KMS-11 (cell line): Measurements from ENCODE around the gene BPIFB6.

ENCODE experiments used
- H2AFZ ChIP-seq: fragments of 200-600 bp; sonication (generic); 2 replicates; pipeline ENCODE4 v1.6.1; 2016; ENCODE audit warnings: antibody characterized with exemption, mixed run types, low read depth
- H3K27ac ChIP-seq: fragments of 200-600 bp; sonication (generic); 2 replicates; pipeline ENCODE4 v1.6.1; 2016; ENCODE audit warnings: mild to moderate bottlenecking, mixed run types
- H3K27me3 ChIP-seq: fragments of 200-600 bp; sonication (generic); 2 replicates; pipeline ENCODE4 v1.6.1; 2017; ENCODE audit warnings: mild to moderate bottlenecking, low read depth, mixed run types, moderate library complexity; ENCODE audit not compliant: insufficient read depth
- H3K36me3 ChIP-seq: fragments of 200-600 bp; sonication (generic); 2 replicates; pipeline ENCODE4 v1.6.1; 2017; ENCODE audit warnings: mild to moderate bottlenecking, mixed run types; ENCODE audit not compliant: insufficient read depth
- H3K4me1 ChIP-seq: fragments of 200-600 bp; sonication (generic); 2 replicates; pipeline ENCODE4 v1.6.1; 2016; ENCODE audit warnings: mild to moderate bottlenecking, low read depth, mixed run types; ENCODE audit not compliant: poor library complexity, severe bottlenecking
- H3K4me2 ChIP-seq: fragments of 200-600 bp; sonication (generic); 2 replicates; pipeline ENCODE4 v1.7.0; 2016; ENCODE audit warnings: mild to moderate bottlenecking, mixed run types
- H3K4me3 ChIP-seq: fragments of 200-600 bp; sonication (generic); IDR thresholded peaks from 2 replicates; pipeline ENCODE4 v1.6.1; 2017; ENCODE audit warnings: low read depth, low read length, mixed read lengths; ENCODE audit not compliant: insufficient read depth
- H3K79me2 ChIP-seq: fragments of 200-600 bp; sonication (generic); 2 replicates; pipeline ENCODE4 v1.6.1; 2016; ENCODE audit warnings: low read depth, mixed run types; ENCODE audit not compliant: insufficient read depth
- H3K9ac ChIP-seq: fragments of 200-600 bp; sonication (generic); 2 replicates; pipeline ENCODE4 v1.6.1; 2016; ENCODE audit warnings: mild to moderate bottlenecking, mixed run types
- H4K20me1 ChIP-seq: fragments of 200-600 bp; sonication (generic); 2 replicates; pipeline ENCODE4 v1.6.1; 2016; ENCODE audit warnings: mild to moderate bottlenecking, mixed run types; ENCODE audit not compliant: insufficient read depth
- TF ChIP-seq, protein P1 (sequence below): fragments of 200-600 bp; sonication (generic); conservative IDR thresholded peaks from 2 replicates; pipeline ENCODE4 v1.6.1; 2017; ENCODE audit warnings: low read depth, mild to moderate bottlenecking, antibody characterized with exemption, low read length, moderate library complexity, mixed read lengths

The BPIFB6 gene

DNA sequence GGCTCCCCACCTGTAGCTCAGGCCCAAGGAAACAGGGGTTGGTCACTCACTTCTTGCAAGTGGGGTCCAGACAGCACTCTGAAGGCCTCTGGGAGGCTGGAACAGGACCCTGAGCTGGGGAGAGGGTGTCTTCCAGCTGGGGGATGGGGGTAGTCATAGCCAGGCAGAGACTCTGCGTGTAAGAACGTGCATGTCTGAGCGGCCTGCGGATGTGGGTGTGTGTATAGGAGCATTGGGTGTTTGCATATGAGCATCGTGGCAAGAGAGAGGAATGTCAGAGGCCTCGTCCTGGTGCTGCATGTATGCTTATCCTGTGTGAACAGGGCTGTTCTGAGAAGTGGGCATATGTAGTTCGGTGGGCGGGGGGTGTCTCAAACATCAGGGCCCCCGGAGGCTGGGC lies 34.3 kb downstream of the BPIFB6 start:
- Histone ChIP-seq H4K20me1 (no peaks in the 10 kb centered on the region), H3K79me2 (no peaks in the 10 kb centered on the region), H3K36me3 (no peaks in the 10 kb centered on the region), H3K27me3 (peaks cover 6% of the 10 kb centered on the region), H2AFZ (no peak overlapping the region), H3K4me3 (no peak overlapping the region), H3K9ac (no peak overlapping the region), H3K4me1 (no peaks in the 10 kb centered on the region), H3K4me2 (no peak overlapping the region), H3K27ac (no peak overlapping the region)
- TF ChIP-seq, protein P1, sequence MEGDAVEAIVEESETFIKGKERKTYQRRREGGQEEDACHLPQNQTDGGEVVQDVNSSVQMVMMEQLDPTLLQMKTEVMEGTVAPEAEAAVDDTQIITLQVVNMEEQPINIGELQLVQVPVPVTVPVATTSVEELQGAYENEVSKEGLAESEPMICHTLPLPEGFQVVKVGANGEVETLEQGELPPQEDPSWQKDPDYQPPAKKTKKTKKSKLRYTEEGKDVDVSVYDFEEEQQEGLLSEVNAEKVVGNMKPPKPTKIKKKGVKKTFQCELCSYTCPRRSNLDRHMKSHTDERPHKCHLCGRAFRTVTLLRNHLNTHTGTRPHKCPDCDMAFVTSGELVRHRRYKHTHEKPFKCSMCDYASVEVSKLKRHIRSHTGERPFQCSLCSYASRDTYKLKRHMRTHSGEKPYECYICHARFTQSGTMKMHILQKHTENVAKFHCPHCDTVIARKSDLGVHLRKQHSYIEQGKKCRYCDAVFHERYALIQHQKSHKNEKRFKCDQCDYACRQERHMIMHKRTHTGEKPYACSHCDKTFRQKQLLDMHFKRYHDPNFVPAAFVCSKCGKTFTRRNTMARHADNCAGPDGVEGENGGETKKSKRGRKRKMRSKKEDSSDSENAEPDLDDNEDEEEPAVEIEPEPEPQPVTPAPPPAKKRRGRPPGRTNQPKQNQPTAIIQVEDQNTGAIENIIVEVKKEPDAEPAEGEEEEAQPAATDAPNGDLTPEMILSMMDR: no peak

DNA sequence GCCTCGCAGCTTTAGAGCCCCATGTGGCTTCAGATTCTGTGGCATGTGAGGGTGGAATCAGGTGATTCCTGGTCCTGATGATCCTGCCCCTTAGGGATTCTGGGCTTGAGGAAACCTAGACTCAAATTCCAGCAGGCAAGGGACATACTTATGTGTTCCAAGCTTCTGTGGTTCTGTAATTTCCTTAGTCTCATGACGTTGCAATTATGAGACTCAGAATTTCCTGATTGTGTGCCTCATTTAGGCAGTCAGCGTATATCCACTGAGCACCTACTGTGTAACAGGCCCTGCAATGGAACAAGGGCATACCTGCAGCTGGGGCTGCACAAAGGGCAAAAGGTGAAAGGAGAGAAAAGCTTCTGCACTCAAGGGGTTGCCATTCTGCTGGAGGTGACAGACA lies 36.4 kb downstream of the BPIFB6 start:
- H3K27me3 ChIP-seq: peaks cover 8% of the 10 kb centered on the region
- no peak overlapping the region for H3K27ac ChIP-seq
- H3K4me3 ChIP-seq: no peak overlapping the region
- H3K9ac ChIP-seq: no peak overlapping the region
- TF ChIP-seq, protein P1: no peak
- H2AFZ ChIP-seq: no peak overlapping the region
- H4K20me1 ChIP-seq: no peaks in the 10 kb centered on the region
- H3K79me2 ChIP-seq: no peaks in the 10 kb centered on the region
- no peaks in the 10 kb centered on the region for H3K36me3 ChIP-seq
- H3K4me1 ChIP-seq: no peaks in the 10 kb centered on the region
- H3K4me2 ChIP-seq: no peak overlapping the region

DNA sequence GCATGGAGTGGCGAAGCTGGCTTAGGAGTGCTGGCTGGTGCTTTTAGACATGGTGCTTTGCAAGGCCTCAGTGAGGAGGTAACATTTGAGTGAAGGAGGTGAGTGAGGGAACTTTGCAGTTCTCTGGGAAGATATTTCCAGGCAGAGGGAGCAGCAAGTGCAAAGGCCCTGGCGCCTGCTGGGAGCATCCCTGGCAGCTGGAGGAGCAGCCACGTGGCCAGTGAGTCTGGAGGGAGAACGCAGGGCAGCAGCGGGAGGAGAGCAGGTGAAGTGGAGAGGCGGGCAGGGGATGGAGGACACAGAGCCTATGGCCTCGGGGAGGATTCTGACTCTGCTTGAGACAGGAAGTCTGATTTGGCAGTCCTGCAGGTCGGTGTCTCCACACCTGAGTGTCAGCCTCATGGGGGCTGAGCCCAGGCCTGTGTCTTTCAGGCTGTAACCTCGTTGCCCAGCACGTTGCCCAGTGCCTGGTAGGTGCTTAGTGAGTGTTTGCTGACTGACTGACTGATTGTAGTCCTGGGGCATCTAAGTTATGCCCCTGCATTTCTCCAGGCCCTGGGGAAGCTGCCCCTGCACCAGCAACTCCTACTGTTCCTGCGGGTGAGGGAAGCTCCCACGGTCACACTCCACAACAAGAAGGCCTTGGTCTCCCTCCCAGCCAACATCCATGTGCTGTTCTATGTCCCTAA lies 36.9 kb downstream of the BPIFB6 start:
- no peaks in the 10 kb centered on the region for H3K79me2 ChIP-seq
- H3K27me3 ChIP-seq: peaks cover 12% of the 10 kb centered on the region
- TF ChIP-seq, protein P1: no peak
- H2AFZ ChIP-seq: no peak overlapping the region
- H3K27ac ChIP-seq: no peak overlapping the region
- no peak overlapping the region for H3K9ac ChIP-seq
- H4K20me1 ChIP-seq: no peaks in the 10 kb centered on the region
- no peak overlapping the region for H3K4me2 ChIP-seq
- no peaks in the 10 kb centered on the region for H3K36me3 ChIP-seq
- no peak overlapping the region for H3K4me3 ChIP-seq
- no peaks in the 10 kb centered on the region for H3K4me1 ChIP-seq

DNA sequence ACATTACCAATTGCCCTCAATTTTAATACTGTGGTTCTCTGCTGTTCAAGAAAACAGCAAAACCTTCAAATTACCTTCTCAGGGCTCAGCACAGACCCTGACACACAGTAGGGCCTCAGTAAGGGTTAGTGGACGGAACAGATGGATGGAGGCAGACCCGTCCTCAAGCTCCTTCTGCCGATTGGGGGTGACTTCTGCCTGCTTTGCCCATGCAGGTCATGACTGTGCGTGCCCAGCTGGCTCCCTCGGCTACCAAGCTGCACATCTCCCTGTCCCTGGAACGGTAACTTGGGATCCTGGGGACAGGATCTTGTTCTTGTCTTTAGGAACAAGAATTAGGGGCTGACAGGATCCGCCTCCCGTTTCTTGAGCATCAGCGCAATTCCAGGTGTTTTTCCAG lies 38.2 kb downstream of the BPIFB6 start:
- TF ChIP-seq, protein P1: no peak
- Histone ChIP-seq H3K9ac (no peak overlapping the region), H3K79me2 (no peaks in the 10 kb centered on the region), H3K4me2 (no peak overlapping the region), H4K20me1 (no peaks in the 10 kb centered on the region), H3K36me3 (no peaks in the 10 kb centered on the region), H3K4me3 (no peak overlapping the region), H3K27ac (no peak overlapping the region), H3K4me1 (no peaks in the 10 kb centered on the region), H3K27me3 (peaks cover 13% of the 10 kb centered on the region), H2AFZ (no peak overlapping the region)
